Activated naive CD4-positive, alpha-beta T cell treated with Interleukin-2 at 50 U/mL for 16 hours (primary cell): ENCODE measurements around the gene ATP2B1.

ENCODE experiments used
- DNase-seq: peaks from one replicate; pipeline ENCODE4 v3.0.0-alpha.2; 2020

Gene ATP2B1

DNA sequence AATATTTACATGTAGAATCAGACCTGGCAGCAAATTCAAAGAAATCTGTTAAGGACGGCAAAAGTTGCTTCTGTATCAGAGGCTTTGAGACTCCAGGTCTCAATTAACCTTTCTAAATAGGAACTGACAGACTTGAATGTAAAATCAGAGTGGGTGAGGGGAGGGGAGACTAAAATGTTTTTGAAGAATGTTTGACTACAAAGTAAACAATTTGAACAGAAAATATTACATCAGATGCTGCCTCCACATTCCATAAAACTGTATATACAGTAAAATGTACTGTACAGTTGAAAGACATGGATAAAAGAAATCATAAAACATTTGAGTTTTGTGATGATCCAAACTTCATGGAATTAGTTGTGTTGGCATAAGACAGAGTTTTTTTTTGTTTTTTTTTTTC lies 133.3 kb downstream of the ATP2B1 start:
- no peak for DNase-seq

DNA sequence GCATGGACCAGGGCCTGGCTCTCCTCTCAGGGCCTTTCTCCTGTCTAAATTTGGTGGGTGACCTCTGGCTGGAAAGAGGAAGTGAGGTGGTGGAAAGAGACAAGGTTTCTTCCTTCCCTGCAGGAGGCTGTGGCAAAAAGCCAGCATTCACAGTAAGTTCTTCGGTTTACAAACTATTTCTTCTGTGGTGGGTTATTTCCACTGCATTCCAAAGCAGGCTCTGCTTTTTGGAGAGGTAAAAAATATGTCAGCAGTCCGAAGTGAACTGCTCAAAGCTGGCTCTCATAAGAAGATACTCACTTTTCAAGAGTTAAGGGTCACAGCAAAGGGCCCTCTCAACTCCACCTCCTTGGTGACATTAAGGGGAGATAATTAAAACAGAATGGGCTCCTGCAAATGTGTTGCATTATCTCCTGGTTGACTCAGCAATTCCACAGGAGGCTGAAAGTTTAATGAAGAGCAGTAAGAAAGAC lies 133.9 kb downstream of the ATP2B1 start:
- no peak for DNase-seq

DNA sequence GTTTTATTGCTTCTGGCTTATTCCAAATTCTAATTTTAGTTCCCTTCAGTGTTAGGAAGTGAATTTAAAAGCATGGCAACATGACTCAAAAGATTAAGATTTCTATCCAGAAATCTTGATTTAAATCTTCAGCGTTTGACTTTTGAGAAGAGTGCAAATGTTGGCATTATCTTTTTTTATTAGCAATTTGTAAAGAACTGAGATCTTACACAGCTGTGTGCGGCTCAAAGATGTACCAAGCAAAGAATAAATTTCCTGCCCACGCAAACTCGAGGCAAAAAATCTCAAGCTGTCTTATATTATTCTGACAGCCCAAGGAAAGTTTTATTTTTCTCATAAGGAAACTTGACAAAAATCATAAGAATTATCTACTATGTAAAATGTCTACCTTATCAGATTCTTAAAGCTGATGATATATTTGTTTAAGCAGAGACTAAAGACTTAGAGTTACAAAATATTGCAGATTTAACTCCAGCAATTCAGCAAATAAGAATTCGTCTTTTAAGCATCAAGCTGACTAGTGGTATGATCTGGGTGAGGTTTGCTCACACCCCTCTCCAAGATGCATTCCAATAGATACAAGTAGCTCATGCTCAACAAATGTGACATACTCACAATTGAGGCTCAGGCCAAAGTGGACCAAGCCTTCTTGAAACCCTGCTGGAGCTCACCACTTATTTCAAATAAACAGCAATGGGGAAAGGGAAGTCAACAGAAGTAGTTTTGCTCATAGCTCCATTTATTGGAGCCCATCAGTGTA lies 135.4 kb downstream of the ATP2B1 start:
- no peak for DNase-seq

- no peak for DNase-seq
These were observed 137.0 kb downstream of the ATP2B1 start for GRCh38 chr12:89571491-89572195.

DNA sequence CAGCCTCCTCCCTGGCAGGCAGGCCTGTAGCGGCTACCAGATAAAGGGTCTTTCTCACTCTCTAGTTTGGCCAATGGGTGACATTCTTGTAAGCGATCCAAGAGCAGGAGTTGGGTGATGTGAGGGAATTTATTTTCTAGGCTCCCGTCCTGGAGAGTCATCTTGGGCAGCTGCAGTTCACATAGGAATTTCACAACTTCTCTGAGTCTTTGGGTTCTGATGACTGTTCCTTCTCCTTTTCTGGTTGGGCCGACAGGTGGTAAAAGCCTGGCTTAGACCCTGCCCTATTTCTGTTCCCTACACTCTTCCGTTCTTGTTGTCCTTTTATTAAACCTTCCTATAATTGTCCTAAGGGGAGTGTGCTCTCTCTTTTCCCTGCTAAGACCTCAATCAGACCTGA lies 140.2 kb downstream of the ATP2B1 start:
- DNase-seq, result no peak

DNA sequence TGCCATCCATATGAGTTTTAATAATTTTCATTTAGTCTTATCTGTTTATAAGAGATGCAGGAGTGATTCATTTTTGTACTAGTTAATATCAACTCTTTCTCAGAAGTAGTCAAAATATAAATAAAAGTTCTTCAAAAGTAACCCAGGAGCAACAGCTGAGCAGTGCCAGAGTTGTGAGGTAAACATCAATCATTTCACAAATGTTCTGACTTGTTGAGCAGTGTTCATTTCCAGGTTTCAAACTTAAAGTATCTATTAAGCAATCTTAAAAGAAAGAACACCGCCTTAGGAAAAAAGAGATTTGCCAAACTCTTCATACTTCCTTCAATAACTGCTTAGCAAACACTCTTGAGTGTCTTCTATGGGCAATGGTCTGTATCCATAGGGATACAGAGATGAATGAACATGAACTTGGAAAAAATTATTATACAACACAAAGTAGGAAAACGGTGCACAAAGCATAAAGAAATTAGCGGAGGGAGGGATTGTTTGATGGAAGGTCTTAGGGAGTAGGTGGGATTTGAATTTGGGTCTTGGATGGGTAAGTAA lies 140.9 kb downstream of the ATP2B1 start:
- no peak for DNase-seq

- DNase-seq, result no peak
These were observed 142.0 kb downstream of the ATP2B1 start for GRCh38 chr12:89566615-89567014.

GRCh38 chr12:89565002-89565401 lies 143.6 kb downstream of the ATP2B1 start:
- no peak for DNase-seq

DNA sequence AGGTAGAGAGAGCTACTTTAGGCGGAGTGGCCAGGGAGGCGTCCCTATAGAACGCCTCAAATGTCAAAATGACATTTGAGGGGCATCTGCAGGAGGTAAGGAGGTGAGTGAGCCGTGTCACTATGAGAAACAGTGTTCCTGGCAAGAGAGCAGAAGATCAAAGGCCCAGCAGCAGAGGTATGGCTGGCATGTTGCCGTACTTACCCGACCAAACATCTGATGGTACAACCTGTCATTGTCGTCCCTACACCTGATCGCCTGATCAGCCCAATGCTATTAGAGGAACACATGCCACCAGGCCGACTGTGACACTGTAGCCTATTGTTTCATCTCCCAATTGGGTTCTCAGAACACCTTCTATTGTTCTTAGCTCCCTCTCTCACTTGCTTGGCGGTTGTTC lies 148.9 kb downstream of the ATP2B1 start:
- no peak for DNase-seq

DNA sequence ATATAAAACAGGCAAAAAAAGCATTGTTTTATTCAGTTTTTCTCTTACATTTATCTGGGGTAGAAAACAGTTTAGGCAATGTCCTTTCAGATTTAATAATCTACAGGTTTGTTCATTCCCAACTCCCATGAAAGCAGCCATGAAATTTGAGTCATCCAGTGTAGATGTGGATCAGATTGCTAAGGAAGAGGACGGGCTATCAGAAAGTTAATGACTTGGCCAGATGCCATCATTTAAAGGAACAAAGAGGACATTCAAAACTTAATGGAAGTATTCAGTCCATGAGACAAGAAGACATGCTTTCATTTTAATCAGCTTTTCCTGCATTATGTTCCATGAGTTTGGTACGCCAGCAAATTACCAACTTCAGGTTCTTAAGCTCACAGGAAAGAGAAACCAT lies 151.7 kb downstream of the ATP2B1 start:
- no peak for DNase-seq

- no peak for DNase-seq
These were observed 156.3 kb downstream of the ATP2B1 start for GRCh38 chr12:89552376-89552775.

- no peak for DNase-seq
These were observed 156.9 kb downstream of the ATP2B1 start for GRCh38 chr12:89551747-89552146.

DNA sequence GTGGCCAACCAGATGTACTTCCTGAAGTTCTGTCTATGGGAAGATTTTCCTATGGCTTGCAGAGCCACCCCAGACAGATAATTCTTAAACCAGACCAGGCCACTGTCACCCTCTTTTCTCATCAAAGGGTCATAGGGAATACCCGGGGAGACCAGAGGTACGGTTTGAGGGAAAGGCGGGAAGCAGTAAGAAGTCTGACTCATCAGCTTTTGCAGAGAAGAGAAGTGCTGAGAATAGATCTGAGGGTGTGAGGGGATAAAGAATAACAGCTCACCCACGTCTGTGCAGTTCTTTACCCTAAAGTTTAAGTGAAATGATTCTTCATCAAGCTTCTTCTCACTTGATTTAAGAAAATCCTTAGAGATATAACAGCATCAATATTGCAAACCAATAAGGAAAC lies 161.5 kb downstream of the ATP2B1 start:
- DNase-seq, result no peak

DNA sequence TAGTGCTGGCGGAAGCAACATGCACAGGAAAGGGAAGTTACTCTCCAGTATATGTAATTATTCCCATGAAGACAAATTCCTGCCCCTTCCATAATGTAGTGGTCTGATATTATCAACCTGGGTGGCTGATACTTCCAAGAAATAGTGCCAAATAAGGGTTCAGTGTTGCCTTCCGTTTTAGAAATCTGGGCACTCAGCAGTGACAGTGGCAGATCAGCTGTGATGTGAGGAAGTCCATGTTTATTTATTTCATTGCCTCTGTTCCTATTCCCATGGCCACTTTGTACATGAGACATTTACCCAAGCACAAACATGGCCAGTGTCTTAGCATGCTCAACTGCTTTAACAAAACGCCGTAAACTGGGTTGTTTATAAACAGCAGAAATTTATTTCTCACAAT lies 162.5 kb downstream of the ATP2B1 start:
- no peak for DNase-seq

DNA sequence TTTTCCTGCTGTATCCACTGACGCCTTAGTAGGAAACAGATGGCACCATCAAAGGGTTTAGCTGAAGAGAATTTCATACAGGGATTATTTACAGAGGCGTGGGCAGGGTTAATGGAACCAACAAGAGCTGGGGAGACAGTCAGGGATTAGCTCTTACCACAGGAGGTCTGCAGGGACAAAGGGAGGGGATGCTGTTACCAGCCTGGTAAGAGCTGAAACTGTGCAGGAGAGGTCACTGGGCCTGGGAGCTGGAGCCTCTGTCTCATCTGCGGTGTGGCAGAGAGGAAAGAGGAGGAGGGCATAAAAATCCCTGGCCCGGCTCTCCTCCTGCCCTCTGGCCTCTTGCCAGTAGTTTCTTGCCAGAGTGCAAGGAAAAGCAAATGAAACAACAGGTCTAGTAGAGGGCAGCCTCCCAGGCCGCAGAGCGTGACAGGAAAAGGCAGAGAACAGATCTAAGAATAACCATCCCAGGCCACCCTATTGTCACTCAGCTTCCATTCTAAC lies 163.9 kb downstream of the ATP2B1 start:
- DNase-seq, result no peak

DNA sequence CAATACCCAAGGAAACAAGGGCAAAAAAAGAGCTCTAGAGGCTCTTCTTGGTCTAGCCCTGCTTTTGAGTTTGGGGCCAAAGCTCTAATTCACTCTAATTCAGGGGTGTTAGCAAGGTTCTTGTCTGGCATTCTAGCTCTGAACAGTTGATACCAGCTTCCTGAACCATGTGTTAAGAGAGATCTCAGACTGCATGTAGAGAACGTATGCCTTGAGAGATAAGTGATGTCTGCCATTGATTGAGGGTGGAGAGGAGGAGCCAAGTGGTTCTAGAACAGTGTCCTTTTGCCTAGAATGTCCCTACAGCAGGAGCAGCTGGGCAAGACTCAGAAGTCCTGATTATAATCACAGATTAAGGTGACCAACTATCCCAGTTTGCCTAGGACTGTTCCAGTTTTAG lies 164.6 kb downstream of the ATP2B1 start:
- no peak for DNase-seq

- peak; percentile 59 for DNase-seq
These were observed 165.6 kb downstream of the ATP2B1 start for GRCh38 chr12:89542912-89543592.

- DNase-seq, result no peak
These were observed 166.4 kb downstream of the ATP2B1 start for GRCh38 chr12:89542236-89542635.

DNA sequence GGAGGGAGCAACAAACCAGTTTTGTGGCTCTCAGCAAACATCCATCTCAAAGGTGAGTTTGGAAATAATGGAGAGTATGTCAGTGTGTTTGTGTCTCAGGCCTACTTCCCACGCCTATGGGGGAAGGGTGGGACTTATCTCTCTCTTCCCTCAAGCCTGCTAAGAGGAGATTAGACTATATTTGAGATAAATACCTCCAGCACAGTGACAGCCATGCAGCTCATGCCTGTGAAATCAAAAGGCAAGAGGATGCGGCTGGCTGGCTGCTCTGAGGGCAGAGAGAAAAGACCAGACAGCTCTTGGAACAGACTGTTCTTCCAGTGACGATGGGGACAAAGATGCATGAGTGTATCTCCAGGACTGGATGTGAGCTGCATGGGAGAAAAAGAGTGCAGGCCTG lies 168.1 kb downstream of the ATP2B1 start:
- DNase-seq, result no peak

DNA sequence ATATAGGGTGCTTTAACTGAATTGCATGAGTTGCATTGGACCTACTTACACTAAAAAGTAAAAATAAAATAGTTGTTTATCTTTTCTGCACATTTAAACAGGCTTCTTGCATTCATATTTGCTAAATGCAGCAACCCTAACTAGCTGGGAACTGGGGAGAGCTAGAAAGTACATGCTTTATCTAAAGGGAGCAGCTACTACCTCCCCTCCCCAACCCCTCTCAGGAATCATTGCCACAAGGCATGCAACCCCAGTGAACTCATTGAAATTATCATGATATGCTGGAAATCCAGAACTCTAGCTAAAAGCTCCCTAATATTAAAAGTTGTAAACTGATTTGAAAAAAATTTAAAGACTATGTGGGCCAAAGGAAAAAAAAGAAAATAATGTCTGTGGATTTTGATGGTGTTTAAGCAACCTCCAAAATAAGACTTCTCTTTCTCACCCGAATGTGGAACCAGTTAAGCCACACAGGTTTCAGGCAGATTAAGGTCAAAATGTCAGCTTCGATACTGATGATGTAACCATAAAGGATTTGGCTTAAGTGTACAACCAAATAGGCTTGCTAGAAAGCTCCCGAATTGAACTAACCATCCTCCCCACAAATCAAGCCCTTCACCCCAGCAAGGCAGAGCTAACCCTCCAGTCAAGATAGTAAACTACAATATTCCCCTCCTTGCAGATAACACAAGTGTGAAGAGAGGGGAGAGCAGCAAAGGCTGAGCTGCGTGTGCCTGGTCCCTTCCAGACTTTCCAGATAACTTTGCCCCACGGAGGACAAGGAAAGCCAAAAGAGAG lies 169.0 kb downstream of the ATP2B1 start:
- DNase-seq, result no peak

DNA sequence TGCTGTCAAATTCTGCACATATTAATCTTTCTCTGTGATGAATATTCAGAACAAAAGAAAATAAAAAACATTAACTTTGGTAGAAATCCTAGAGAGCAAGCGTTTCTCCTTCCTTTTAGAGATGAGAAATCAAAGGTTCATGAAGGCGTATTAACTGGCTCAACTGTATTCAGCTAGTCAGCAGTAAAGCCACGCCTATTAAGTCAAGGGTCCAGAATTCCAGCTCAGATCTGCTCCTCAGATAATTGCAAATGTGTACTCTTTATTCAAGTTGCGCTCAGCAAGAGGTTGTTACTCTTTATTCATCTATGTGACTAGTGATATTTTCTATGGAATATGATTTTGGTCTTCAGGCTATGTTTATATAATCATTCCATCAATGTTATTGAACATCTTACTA lies 169.7 kb downstream of the ATP2B1 start:
- DNase-seq, result no peak
